ENCODE data around the gene VGLL4. TPM values are rescaled to one million over a fixed set of nuclear protein-coding genes. Genes with fewer than 3 reads are reported as not detected.

The VGLL4 gene
- total RNA-seq, 1 experiment from 2014 or later: 46.1 TPM

DNA sequence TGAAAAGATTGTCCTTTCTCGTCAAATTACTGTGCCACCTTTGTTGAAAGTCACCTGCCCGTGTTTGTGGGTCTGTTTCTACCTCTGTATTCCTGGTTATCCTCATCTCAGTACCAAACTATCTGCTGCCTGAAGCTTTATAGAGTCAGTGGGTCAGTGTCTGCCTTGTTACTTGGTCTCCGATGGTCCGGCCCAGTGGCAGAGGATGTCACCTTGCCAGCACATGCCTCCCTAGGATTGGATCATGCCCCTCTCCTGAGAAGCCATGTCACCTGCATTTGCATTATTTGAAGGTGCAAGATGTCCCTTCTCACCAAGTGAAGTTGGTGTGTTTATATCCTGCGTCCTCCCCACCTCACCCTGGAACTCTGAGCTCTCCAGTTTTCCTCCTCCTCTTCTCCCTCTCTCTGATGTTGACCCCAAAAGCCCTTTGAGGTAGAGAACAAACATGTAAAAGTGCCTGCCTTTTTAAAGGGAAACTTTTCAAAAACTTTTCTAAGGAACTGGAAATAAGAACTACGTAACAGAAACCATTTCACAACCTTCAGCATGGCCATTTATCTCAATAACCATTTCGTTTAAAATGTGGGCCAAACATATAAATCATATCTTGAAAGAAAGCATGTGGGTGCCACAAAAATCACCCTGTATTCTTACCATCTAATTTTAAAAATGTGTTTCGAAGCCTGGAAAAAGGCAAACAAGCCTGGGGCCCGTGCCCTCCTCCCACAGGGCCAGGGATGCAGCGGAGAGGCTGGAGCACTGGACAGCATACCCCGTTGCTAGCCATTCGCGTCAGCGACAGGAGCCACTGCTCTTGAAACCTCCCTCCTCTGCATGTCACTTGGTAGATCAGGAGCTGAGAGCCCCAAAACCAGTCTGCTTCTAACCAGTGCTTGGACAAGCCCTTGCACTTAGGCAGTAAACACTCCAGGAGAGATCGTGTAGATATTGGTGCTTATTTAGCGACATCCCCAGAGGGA, 102.1 kb downstream of the VGLL4 start:
- Mint-ChIP-seq H3K4me3 (ENCODE audit: unreplicated experiment) (no peak overlapping the region), H3K36me3 (ENCODE audit: insufficient read depth, unreplicated experiment) (peaks cover 6% of the 10 kb centered on the region), H3K27ac (ENCODE audit: unreplicated experiment) (no peak overlapping the region), H3K27me3 (ENCODE audit: insufficient read depth, unreplicated experiment) (no peaks in the 10 kb centered on the region), H3K4me1 (ENCODE audit: low read depth, unreplicated experiment) (no peaks in the 10 kb centered on the region), H3K9me3 (ENCODE audit: unreplicated experiment) (no peaks in the 10 kb centered on the region)
- ChIA-PET CTCF (no interaction called here), POLR2A (no interaction called here)
- H3K4me3 ChIP-seq (ENCODE audit: low read depth, low read length): no peak overlapping the region
- intact Hi-C loops (cut with micrococcal nuclease; ENCODE audit: unreplicated experiment): no loop called here
- TF ChIP-seq, protein P1, sequence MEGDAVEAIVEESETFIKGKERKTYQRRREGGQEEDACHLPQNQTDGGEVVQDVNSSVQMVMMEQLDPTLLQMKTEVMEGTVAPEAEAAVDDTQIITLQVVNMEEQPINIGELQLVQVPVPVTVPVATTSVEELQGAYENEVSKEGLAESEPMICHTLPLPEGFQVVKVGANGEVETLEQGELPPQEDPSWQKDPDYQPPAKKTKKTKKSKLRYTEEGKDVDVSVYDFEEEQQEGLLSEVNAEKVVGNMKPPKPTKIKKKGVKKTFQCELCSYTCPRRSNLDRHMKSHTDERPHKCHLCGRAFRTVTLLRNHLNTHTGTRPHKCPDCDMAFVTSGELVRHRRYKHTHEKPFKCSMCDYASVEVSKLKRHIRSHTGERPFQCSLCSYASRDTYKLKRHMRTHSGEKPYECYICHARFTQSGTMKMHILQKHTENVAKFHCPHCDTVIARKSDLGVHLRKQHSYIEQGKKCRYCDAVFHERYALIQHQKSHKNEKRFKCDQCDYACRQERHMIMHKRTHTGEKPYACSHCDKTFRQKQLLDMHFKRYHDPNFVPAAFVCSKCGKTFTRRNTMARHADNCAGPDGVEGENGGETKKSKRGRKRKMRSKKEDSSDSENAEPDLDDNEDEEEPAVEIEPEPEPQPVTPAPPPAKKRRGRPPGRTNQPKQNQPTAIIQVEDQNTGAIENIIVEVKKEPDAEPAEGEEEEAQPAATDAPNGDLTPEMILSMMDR (IDR thresholded peaks at IDR 0.05; ENCODE audit: insufficient read depth in 1 of 2, low read depth in 1 of 2, low read length in 1 of 2, severe bottlenecking in 1 of 2, unreplicated experiment in 1 of 2): no peak
- DNase-seq: no peak
- BruUV-seq (replicated peaks): no TSS peak
- no peaks in the 10 kb centered on the region for H3K27me3 ChIP-seq (replicated peaks; ENCODE audit: control insufficient read depth, insufficient read depth, low read length)
- no peaks in the 10 kb centered on the region for H3K36me3 ChIP-seq (ENCODE audit: control insufficient read depth, insufficient read depth, low read length)
- no peaks in the 10 kb centered on the region for H3K4me1 ChIP-seq
- H3K9me3 ChIP-seq: no peaks in the 10 kb centered on the region

GRCh38 chr3:11539677-11540076, 104.0 kb downstream of the VGLL4 start:
- intact Hi-C loops (cut with micrococcal nuclease; ENCODE audit: unreplicated experiment): loop anchor here (1.0 to 10.0 kb wide), 2 partner anchors 155 to 265 kb away; no protein-coding TSS in a partner anchor
- ChIA-PET CTCF (interaction anchor here (0.5 to 0.6 kb wide), 2 partner anchors 171 to 180 kb away, joined by 3 to 4 read pairs; no protein-coding TSS in a partner anchor), POLR2A (no interaction called here)
- BruUV-seq (replicated peaks): no TSS peak
- H3K27me3 Mint-ChIP-seq (ENCODE audit: insufficient read depth, unreplicated experiment): no peaks in the 10 kb centered on the region
- Histone ChIP-seq H3K9me3 (no peaks in the 10 kb centered on the region), H3K36me3 (ENCODE audit: control insufficient read depth, insufficient read depth, low read length) (no peaks in the 10 kb centered on the region; the same call in 1 of the 2 replicates), H3K4me3 (ENCODE audit: low read depth, low read length) (no peak overlapping the region), H3K4me1 (no peaks in the 10 kb centered on the region), H3K27me3 (replicated peaks; ENCODE audit: control insufficient read depth, insufficient read depth, low read length) (no peaks in the 10 kb centered on the region)
- no peaks in the 10 kb centered on the region for H3K4me1 Mint-ChIP-seq (ENCODE audit: low read depth, unreplicated experiment)
- no peak overlapping the region for H3K4me3 Mint-ChIP-seq (ENCODE audit: unreplicated experiment)
- no peaks in the 10 kb centered on the region for H3K36me3 Mint-ChIP-seq (ENCODE audit: insufficient read depth, unreplicated experiment)
- TF ChIP-seq, protein P1 (IDR thresholded peaks at IDR 0.05; ENCODE audit: insufficient read depth in 1 of 2, low read depth in 1 of 2, low read length in 1 of 2, severe bottlenecking in 1 of 2, unreplicated experiment in 1 of 2): peak in 1 of 2 experiments; percentile 19
- H3K9me3 Mint-ChIP-seq (ENCODE audit: unreplicated experiment): no peaks in the 10 kb centered on the region
- no peak for DNase-seq
- peak overlapping the region; percentile 58 for H3K27ac Mint-ChIP-seq (ENCODE audit: unreplicated experiment)

- ChIA-PET POLR2A (interaction anchor here (0.5 kb wide), 1 partner anchor 15 kb away, joined by 3 read pairs; no protein-coding TSS in a partner anchor), CTCF (interaction anchor here (0.6 kb wide), 1 partner anchor 181 kb away, joined by 4 read pairs; no protein-coding TSS in a partner anchor)
- no peaks in the 10 kb centered on the region for H3K27me3 Mint-ChIP-seq (ENCODE audit: insufficient read depth, unreplicated experiment)
- H3K4me3 Mint-ChIP-seq (ENCODE audit: unreplicated experiment): no peak overlapping the region
- TF ChIP-seq, protein P1 (IDR thresholded peaks at IDR 0.05; ENCODE audit: insufficient read depth in 1 of 2, low read depth in 1 of 2, low read length in 1 of 2, severe bottlenecking in 1 of 2, unreplicated experiment in 1 of 2): no peak
- intact Hi-C loops (cut with micrococcal nuclease; ENCODE audit: unreplicated experiment): loop anchor here (1.0 to 10.0 kb wide), 2 partner anchors 154 to 265 kb away; no protein-coding TSS in a partner anchor
- no peaks in the 10 kb centered on the region for H3K4me1 Mint-ChIP-seq (ENCODE audit: low read depth, unreplicated experiment)
- H3K4me1 ChIP-seq: no peaks in the 10 kb centered on the region
- peak overlapping the region; percentile 58 for H3K27ac Mint-ChIP-seq (ENCODE audit: unreplicated experiment)
- no peaks in the 10 kb centered on the region for H3K9me3 ChIP-seq
- no peaks in the 10 kb centered on the region for H3K36me3 Mint-ChIP-seq (ENCODE audit: insufficient read depth, unreplicated experiment)
- no TSS peak for BruUV-seq (replicated peaks)
- H3K9me3 Mint-ChIP-seq (ENCODE audit: unreplicated experiment): no peaks in the 10 kb centered on the region
- no peaks in the 10 kb centered on the region; the same call in 1 of the 2 replicates for H3K36me3 ChIP-seq (ENCODE audit: control insufficient read depth, insufficient read depth, low read length)
- H3K4me3 ChIP-seq (ENCODE audit: low read depth, low read length): no peak overlapping the region
- no peak for DNase-seq
- no peaks in the 10 kb centered on the region for H3K27me3 ChIP-seq (replicated peaks; ENCODE audit: control insufficient read depth, insufficient read depth, low read length)
These were observed 104.5 kb downstream of the VGLL4 start for GRCh38 chr3:11539218-11539617.

Measured in Caco-2 (cell line).